Retinal pigment epithelial cell (primary cell): ENCODE measurements around the gene LMAN1L.

Experiments
- DNase-seq: peaks from one replicate; pipeline ENCODE4 v3.0.0-alpha.2; 2010; ENCODE audit warnings: low read depth
- H3K4me3 ChIP-seq: 2 replicates; pipeline ENCODE4 v1.5.1; 2011; ENCODE audit warnings: mild to moderate bottlenecking, low read length, control low read depth, moderate library complexity
- TF ChIP-seq, protein P1 (sequence below): conservative IDR thresholded peaks from 2 replicates; pipeline ENCODE4 v1.5.1; 2011; ENCODE audit warnings: low read depth, low read length, control low read depth, inconsistent platforms

The LMAN1L gene

DNA sequence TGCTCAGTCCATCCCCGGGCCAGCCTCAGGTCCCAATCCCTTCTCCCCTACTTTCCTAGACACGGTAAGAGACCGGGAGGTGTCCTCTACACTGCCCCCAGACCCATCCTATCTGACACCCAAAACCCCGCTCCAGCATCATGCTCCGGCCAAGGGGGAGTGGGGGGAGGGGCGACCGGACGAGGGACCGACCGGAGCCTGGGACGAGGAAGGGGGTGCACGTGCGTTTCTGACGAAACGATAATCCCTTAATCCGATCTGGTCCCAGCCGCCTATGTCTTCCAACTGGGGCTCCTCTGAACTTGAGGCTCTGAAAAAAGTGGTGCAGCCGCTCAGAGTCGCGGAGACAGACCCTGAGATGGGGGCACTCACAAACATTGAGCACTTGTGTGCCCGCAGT, 14.3 kb downstream of the LMAN1L start:
- no peak for DNase-seq
- TF ChIP-seq, protein P1, sequence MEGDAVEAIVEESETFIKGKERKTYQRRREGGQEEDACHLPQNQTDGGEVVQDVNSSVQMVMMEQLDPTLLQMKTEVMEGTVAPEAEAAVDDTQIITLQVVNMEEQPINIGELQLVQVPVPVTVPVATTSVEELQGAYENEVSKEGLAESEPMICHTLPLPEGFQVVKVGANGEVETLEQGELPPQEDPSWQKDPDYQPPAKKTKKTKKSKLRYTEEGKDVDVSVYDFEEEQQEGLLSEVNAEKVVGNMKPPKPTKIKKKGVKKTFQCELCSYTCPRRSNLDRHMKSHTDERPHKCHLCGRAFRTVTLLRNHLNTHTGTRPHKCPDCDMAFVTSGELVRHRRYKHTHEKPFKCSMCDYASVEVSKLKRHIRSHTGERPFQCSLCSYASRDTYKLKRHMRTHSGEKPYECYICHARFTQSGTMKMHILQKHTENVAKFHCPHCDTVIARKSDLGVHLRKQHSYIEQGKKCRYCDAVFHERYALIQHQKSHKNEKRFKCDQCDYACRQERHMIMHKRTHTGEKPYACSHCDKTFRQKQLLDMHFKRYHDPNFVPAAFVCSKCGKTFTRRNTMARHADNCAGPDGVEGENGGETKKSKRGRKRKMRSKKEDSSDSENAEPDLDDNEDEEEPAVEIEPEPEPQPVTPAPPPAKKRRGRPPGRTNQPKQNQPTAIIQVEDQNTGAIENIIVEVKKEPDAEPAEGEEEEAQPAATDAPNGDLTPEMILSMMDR = no peak
- H3K4me3 ChIP-seq = no peak overlapping the region

DNA sequence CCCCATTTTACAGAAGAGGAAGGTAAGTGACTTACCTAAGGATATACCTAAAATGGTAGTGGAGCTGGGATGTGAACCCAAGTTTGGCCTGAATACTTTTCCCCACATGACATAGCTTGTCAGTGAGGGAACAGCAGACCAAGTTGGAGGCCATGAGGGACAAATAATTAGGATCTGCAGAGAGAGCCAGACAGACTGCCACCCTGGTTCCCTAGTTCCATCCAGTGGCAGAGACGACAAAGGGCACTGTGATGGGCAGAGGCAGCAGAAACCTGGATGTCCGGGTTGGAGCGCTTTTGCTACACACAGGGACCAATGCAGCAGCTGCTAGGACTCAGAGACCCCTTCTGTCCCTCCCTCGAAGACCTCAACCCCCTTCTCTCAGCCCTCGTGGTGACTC, 15.0 kb downstream of the LMAN1L start:
- no peak overlapping the region for H3K4me3 ChIP-seq
- no peak for DNase-seq
- TF ChIP-seq, protein P1 = no peak

DNA sequence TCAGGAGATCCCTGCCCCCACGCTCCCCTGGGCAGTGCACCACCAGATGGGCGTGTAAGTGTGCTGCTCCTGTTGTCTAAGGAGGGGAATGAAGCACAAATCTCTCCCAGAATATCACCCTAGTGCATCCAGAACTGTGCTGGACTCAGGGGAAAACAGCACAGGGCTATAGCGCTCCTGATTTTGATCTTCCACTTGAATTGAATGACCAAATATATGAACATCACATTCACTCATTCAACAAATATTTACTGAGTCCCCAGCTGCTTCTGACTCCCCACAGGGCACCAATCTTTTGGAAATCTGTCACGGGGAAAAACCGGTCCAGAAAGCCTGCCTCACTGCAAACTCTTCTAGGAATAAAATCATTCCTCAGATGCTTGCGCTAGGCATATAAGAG, 16.2 kb downstream of the LMAN1L start:
- no peak overlapping the region for H3K4me3 ChIP-seq
- TF ChIP-seq, protein P1 = no peak
- no peak for DNase-seq

DNA sequence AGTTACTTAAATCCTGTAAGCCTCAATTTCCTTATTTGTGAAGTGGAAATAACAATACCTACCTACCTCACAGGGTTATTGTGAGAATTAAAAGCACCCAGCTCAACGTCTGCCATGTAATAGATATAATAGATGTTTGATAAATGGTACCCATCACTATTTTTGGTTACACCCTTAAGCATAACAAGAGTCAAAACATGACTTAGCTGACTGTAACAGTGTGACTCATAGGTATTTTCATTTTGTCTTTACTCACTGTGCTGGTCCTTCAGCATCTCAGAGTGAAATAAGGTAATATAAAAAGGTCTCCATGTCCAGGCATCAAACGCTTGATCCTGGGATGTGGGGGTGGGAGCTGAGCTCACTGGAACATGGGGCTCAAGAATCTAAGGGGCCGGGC, 16.9 kb downstream of the LMAN1L start:
- TF ChIP-seq, protein P1 = no peak
- no peak overlapping the region for H3K4me3 ChIP-seq
- no peak for DNase-seq

DNA sequence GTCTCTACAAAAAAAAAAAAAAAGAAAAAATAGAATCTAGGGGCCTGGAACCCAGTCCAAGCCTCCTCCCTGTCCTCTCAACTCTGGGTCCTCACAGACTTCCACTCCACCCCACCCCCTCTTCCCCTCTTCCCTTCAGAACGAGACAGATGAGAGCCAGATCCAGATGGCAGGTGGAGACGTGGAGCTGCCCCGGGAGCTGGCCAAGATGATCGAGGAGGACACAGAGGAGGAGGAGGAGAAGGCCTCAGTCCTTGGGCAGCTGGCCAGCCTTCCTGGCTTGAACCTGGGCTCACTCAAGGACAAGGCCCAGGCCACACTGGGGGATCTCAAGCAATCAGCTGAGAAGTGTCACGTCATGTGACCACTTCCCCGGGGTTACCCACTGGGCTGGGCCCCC, 17.4 kb downstream of the LMAN1L start:
- DNase-seq = no peak
- TF ChIP-seq, protein P1 = no peak
- no peak overlapping the region for H3K4me3 ChIP-seq

DNA sequence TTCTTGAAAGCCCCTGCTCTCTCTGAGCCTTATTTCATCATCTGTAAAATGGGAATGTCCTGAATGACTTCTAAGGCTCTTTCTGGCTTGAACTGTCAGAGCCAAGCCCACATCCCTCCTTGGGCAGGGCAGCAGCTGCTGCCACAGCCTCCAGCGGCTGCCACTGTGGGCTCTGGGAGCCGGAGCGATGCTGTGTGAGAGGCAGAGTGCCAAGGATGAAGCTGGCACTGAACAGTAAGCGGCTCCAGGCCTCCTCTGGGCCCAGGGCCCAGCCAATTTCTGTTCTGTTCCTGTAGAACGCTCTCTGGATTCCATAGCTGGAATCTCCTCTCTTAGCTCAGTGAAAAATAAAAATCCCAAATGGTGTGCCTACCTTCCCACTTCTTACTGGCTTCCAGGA, 18.2 kb downstream of the LMAN1L start:
- TF ChIP-seq, protein P1 = no peak
- H3K4me3 ChIP-seq = no peak overlapping the region
- no peak for DNase-seq

DNA sequence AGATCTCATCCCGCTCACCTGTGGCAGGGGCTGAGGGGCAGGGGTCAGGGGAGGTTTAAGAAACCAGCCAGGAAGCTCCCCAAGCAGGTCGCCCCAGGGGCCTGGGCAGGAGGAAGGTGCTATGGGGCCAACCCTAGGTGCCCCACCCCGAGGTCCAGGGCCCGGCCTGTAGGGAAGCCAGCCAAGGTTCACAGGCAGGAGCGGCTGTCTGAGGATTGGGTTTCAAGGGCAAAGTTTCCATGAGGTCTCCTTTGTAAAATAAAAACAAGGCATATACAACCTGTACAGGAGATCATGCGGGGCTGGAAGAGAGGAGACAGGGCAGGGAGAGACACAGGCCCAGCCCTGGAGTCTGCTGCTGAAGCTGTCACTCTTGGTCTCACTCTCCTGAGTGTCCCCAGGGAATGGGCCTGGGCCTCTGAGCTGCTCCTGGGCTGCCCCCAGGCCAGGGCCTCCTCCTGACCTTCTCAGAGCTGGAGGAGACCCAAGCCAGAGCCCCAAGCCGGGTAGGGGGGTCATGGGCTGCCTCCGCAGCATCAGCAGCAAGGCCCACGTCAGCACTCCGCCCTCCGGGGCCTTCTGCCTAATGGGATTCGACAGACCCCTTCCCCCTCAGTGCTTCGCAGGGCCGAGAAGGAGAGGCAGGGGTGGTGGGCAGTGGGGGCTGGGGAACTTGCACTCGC, 19.3 kb downstream of the LMAN1L start:
- no peak for DNase-seq
- TF ChIP-seq, protein P1 = no peak
- no peak overlapping the region for H3K4me3 ChIP-seq
